Measurements from ENCODE around the gene RPL18A.

RPL18A gene

DNA sequence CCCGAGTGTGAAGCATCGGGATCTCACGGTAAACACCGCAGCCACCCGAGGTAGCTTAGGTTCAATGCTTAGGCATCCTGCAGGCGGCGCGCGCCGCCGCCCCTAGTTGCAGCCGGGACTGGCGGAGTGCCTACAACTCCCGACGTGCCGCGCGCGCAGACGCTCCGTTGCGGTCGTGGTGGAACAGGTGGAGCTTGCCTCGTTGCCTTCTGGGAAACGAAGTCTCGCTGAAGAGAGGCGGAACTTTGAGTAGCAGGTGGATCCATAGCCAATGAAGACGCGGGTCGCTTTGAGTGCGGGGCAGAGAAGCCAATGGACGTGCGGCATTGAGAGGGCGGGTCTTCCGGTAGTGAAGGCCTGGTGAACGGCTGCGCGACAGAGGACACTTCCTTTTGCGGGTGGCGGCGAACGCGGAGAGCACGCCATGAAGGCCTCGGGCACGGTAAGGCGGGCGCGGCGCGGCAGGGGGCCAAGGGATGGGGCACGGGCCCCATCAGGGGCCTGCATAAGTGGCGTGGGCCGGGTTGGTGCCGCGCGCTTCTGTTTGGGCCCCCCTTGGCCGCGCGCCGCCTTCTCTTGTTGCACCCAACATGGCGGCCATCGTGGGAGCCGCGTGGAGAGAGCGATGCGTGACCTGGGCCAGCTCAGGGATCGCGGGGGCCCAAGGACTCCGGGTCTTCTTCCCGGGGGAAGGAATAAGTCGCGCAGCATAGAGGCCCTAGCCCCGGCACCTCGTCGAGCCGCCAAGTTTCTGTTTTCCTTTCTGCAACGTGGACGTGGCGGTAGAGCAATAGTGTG is at the start of gene RPL18A:
Gene RPL18A, plus strand, starts transcription at position 378 of the 798 bp plus-strand sequence. Its CDS starts 47 bp downstream, at position 425.
- peaks cover 49% of the 10 kb centered on the region for H3K4me1 Mint-ChIP-seq
- peak; percentile 95 for ATAC-seq

DNA sequence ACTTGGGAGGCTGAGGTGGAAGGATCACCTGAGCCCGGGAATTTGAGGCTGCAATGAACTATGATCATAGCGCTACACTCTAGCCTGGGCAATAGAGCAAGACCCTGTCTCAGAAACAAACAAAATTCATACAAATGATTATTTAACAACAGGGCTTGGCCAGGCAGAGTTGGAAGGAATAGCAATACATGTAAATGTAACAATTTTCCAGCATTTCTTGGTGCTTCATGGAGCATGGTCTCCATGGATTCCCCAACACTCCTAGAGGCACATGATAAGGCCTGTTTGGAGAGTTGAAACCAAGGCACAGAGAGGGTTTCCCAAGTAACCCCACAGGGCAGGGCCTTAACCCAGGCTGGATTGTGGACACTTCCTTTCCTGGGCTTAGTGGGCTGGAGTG is 48.6 kb upstream of the RPL18A start:
- H3K27me3 Mint-ChIP-seq, result peaks cover 1% of the 10 kb centered on the region
- H3K4me3 Mint-ChIP-seq, result no peak overlapping the region
- no peak overlapping the region for H3K27ac Mint-ChIP-seq
- no peak for ATAC-seq
- DNase-seq, result no peak
- no peaks in the 10 kb centered on the region for H3K9me3 Mint-ChIP-seq
- peaks cover 11% of the 10 kb centered on the region for H3K4me1 Mint-ChIP-seq
- no peaks in the 10 kb centered on the region for H3K36me3 Mint-ChIP-seq (ENCODE audit: low read depth)

More for the DNA sequence above, at the start of gene RPL18A:
- peak; percentile 98 for DNase-seq
- Mint-ChIP-seq H3K27ac (peak within 1 kb of the TSS; percentile 100), H3K36me3 (ENCODE audit: low read depth) (peaks cover 48% of the 10 kb centered on the region), H3K27me3 (peaks cover 4% of the 10 kb centered on the region), H3K9me3 (no peaks in the 10 kb centered on the region), H3K4me3 (peak within 1 kb of the TSS; percentile 99)

GRCh38 chr19:17811681-17812080 is 48.0 kb upstream of the RPL18A start:
- no peaks in the 10 kb centered on the region for H3K9me3 Mint-ChIP-seq
- DNase-seq (no peak), ATAC-seq (no peak)
- H3K4me3 Mint-ChIP-seq, result no peak overlapping the region
- peaks cover 10% of the 10 kb centered on the region for H3K4me1 Mint-ChIP-seq
- H3K36me3 Mint-ChIP-seq (ENCODE audit: low read depth), result no peaks in the 10 kb centered on the region
- peaks cover 1% of the 10 kb centered on the region for H3K27me3 Mint-ChIP-seq
- no peak overlapping the region for H3K27ac Mint-ChIP-seq

GRCh38 chr19:17812099-17812498 is 47.6 kb upstream of the RPL18A start:
- no peak for ATAC-seq
- H3K36me3 Mint-ChIP-seq (ENCODE audit: low read depth), result no peaks in the 10 kb centered on the region
- H3K27me3 Mint-ChIP-seq, result peaks cover 1% of the 10 kb centered on the region
- peaks cover 8% of the 10 kb centered on the region for H3K4me1 Mint-ChIP-seq
- no peaks in the 10 kb centered on the region for H3K9me3 Mint-ChIP-seq
- DNase-seq, result no peak
- H3K27ac Mint-ChIP-seq, result no peak overlapping the region
- no peak overlapping the region for H3K4me3 Mint-ChIP-seq

DNA sequence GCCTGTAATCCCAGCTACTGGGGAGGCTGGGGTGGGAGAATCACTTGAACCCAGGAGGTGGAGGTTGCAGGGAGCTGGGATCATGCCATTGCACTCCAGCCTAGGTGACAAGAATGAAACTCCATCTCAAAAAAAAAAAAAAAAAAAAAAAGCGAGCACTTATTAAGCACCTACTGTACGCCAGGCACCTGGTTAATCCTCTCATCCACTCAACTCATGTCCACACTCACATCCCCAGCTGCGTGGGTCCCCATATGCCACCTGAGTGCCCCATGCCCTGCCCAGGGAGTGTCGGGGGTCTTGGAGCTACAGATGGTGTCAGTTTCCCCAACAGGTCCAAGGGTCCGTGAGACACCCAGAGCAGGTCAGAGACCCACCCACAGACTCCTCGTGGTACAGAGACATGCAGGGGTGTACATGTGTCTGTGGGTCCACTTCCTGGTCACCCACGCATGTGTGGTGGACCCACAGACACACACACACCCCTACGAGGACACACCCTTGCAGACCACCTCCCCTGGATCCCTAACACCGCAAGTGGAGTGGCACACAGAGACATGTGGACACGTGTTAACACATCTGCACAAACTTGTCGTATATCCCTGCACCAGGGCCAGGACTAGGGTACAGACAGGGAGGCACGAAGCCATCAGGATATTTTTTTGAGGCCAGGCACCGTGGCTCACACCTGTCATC is 41.9 kb upstream of the RPL18A start:
- H3K9me3 Mint-ChIP-seq, result no peaks in the 10 kb centered on the region
- H3K27me3 Mint-ChIP-seq, result no peaks in the 10 kb centered on the region
- H3K4me3 Mint-ChIP-seq, result no peak overlapping the region
- no peak overlapping the region for H3K27ac Mint-ChIP-seq
- DNase-seq, result no peak
- ATAC-seq, result no peak
- no peaks in the 10 kb centered on the region for H3K36me3 Mint-ChIP-seq (ENCODE audit: low read depth)
- H3K4me1 Mint-ChIP-seq, result no peaks in the 10 kb centered on the region

DNA sequence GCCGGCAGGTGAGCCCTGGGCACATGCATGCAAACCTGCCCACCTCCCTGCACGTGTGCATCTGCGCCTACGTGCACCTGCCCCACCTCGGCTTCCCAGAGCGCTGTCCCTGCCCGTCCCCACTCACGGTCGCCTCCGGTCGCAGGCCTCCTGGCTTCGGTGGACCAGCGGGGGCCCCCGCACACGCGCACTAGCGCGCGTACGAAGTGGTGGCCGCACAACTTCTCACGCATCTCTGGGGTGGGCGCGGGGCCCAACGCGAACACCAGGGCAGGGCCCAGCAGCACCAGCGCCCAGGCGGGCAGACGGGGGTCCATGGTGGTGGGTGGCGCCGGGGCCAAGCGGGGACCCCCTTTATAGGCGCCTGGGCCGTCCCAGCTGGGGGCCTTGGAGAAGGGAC is 38.5 kb upstream of the RPL18A start, which contains the start of gene INSL3:
Gene INSL3, minus strand, starts transcription at position 330 of the 400 bp plus-strand sequence. Its CDS starts 13 bp downstream, at position 317.
- H3K4me3 Mint-ChIP-seq, result no peak within 1 kb of the TSS
- no peaks in the 10 kb centered on the region for H3K27me3 Mint-ChIP-seq
- H3K9me3 Mint-ChIP-seq, result no peaks in the 10 kb centered on the region
- peaks cover 2% of the 10 kb centered on the region for H3K36me3 Mint-ChIP-seq (ENCODE audit: low read depth)
- no peak for ATAC-seq
- no peak within 1 kb of the TSS for H3K27ac Mint-ChIP-seq
- no peak for DNase-seq
- H3K4me1 Mint-ChIP-seq, result no peaks in the 10 kb centered on the region

GRCh38 chr19:17824339-17824738 is 35.4 kb upstream of the RPL18A start:
- peaks cover 12% of the 10 kb centered on the region for H3K36me3 Mint-ChIP-seq (ENCODE audit: low read depth)
- peak overlapping the region; percentile 39 for H3K27ac Mint-ChIP-seq
- ATAC-seq (no peak), DNase-seq (no peak)
- no peak overlapping the region for H3K4me3 Mint-ChIP-seq
- H3K4me1 Mint-ChIP-seq, result no peaks in the 10 kb centered on the region
- no peaks in the 10 kb centered on the region for H3K27me3 Mint-ChIP-seq
- H3K9me3 Mint-ChIP-seq, result no peaks in the 10 kb centered on the region

GRCh38 chr19:17826508-17827056 is 33.1 kb upstream of the RPL18A start:
- H3K9me3 Mint-ChIP-seq, result no peaks in the 10 kb centered on the region
- no peak overlapping the region for H3K4me3 Mint-ChIP-seq
- H3K27ac Mint-ChIP-seq, result no peak overlapping the region
- H3K4me1 Mint-ChIP-seq, result no peaks in the 10 kb centered on the region
- peaks cover 26% of the 10 kb centered on the region for H3K36me3 Mint-ChIP-seq (ENCODE audit: low read depth)
- ATAC-seq (no peak), DNase-seq (no peak)
- no peaks in the 10 kb centered on the region for H3K27me3 Mint-ChIP-seq

- Mint-ChIP-seq H3K27ac (no peak overlapping the region), H3K27me3 (no peaks in the 10 kb centered on the region), H3K9me3 (peaks cover 3% of the 10 kb centered on the region), H3K4me1 (no peaks in the 10 kb centered on the region), H3K4me3 (no peak overlapping the region), H3K36me3 (ENCODE audit: low read depth) (peaks cover 48% of the 10 kb centered on the region)
- no peak for ATAC-seq
- no peak for DNase-seq
These were observed 29.7 kb upstream of the RPL18A start for GRCh38 chr19:17829855-17830566.

DNA sequence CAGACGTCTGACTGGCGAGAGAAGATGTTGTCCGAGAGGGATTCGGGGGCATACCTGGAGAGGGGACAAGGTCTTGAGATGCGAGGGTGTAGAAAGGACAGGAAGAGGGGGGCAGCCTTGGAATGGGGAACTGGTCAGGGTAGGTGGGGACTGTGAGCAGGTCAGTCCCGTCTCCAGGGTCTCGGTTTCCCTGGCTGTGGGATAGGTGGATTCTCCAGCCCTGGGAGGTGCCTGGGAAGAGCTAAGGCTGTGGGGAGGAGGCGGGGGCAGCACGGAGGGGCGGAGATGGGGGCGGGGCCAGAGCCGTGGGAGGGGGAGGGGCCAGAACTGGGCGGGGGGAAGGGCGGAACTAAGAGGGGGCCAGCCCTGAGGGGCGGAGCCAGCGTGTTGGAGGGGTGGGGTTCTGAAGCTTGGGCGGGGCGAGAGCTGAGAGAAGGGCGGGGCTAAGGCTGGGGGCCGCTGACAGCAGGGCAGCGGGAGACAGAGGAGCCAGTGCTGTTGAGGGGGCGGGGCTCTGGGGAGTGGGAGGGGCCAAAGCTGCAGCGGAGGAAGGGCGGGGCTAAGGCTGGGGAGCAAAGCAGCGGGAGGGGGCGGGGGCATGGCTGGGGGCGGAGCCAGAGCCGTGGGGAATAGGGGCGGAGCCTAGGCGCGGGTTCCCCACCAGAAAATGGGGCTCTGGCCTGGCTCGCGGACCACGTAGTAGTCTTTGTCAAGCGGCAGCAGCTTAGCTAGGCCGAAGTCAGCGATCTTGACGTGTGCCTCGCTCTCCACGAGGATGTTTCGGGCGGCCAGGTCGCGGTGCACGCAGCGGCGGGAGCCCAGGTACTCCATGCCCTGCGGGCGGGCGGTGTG is 28.9 kb upstream of the RPL18A start:
- DNase-seq, result peak; percentile 64

GRCh38 chr19:17831419-17831888 is 28.3 kb upstream of the RPL18A start:
- peaks cover 56% of the 10 kb centered on the region for H3K36me3 Mint-ChIP-seq (ENCODE audit: low read depth)
- no peak overlapping the region for H3K4me3 Mint-ChIP-seq
- H3K4me1 Mint-ChIP-seq, result no peaks in the 10 kb centered on the region
- H3K27ac Mint-ChIP-seq, result no peak overlapping the region
- DNase-seq, result no peak
- peaks cover 3% of the 10 kb centered on the region for H3K9me3 Mint-ChIP-seq
- no peaks in the 10 kb centered on the region for H3K27me3 Mint-ChIP-seq
- no peak for ATAC-seq

More for the DNA sequence above, 28.9 kb upstream of the RPL18A start:
- H3K27me3 Mint-ChIP-seq, result no peaks in the 10 kb centered on the region
- no peak overlapping the region for H3K4me3 Mint-ChIP-seq
- peaks cover 3% of the 10 kb centered on the region for H3K9me3 Mint-ChIP-seq
- H3K27ac Mint-ChIP-seq, result no peak overlapping the region
- peak; percentile 49 for ATAC-seq
- peaks cover 52% of the 10 kb centered on the region for H3K36me3 Mint-ChIP-seq (ENCODE audit: low read depth)
- no peaks in the 10 kb centered on the region for H3K4me1 Mint-ChIP-seq

DNA sequence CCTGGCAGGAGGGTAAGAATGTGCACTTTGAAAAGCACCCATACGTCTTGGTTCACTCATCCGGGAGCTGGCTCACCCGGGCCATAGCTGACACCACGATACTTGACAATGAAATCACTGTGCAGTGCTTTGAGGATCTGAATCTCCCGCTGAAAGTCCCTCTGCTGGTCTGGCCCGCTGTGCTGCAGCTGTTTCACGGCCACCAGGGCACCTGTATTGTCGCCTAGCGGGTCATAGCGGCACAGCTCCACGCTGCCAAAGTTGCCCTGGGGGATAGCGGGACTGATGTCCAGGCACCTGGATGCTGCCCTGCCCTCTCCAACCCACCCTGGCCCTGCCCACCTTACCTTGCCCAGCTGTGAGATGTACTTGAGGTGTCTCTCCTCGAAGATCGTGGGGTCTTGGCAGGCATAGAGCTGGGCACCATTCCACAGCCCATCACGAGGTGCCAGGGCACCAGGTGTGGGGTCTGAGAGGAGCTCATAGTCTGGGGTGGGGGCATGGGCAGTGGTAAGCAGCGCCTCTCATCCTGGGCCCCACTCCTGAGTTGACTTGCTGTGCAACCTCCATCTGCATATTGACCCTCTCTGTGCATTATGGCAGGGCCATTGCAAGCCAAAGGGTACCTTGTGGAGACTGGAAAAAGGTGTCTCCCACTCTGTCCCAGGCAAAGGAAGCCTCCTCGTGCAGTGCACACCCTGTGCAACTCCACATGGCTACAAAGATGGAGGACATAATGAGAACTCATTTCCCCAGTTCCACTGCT is 27.1 kb upstream of the RPL18A start:
- Mint-ChIP-seq H3K27ac (no peak overlapping the region), H3K27me3 (no peaks in the 10 kb centered on the region), H3K9me3 (peaks cover 3% of the 10 kb centered on the region), H3K36me3 (ENCODE audit: low read depth) (peaks cover 56% of the 10 kb centered on the region), H3K4me3 (no peak overlapping the region), H3K4me1 (no peaks in the 10 kb centered on the region)
- no peak for DNase-seq
- ATAC-seq, result no peak

Data from activated naive CD8-positive, alpha-beta T cell treated with anti-CD3 and anti-CD28 coated beads, Interleukin-2, amount 50 U/mL, for 24 hours (primary cell).